HG03196 (cell line): ENCODE measurements around the gene ITPKC.
A peak's percentile ranks its signal among the peaks of the same experiment; 100 is the strongest.
"Not testable (repeated sequence)": the region's sequence is repeated elsewhere in the genome, so short reads cannot be mapped to it uniquely, and the experiment has no call there.

Experiments used
- ATAC-seq: cut with Tn5 transposase; IDR thresholded peaks from one replicate; pipeline ENCODE4 v1.9.1; 2021; ENCODE audit not compliant: unreplicated experiment

Gene ITPKC

GRCh38 chr19:40714441-40715299 lies 2.2 kb upstream of the ITPKC start:
- ATAC-seq, result peak; percentile 51

GRCh38 chr19:40716031-40716481 lies 856 bp upstream of the ITPKC start:
- no peak for ATAC-seq

- no peak for ATAC-seq
Measured at GRCh38 chr19:40717325-40717879, 490 bp downstream of the ITPKC start.

- no peak for ATAC-seq
Measured at GRCh38 chr19:40717880-40718773, 1.2 kb downstream of the ITPKC start.

- no peak for ATAC-seq
Measured at GRCh38 chr19:40718774-40719391, 2.0 kb downstream of the ITPKC start.

- no peak for ATAC-seq
Measured at GRCh38 chr19:40719414-40719894, 2.5 kb downstream of the ITPKC start.

- no peak for ATAC-seq
Measured at GRCh38 chr19:40721140-40721486, 4.2 kb downstream of the ITPKC start.

- ATAC-seq, result no peak
Measured at GRCh38 chr19:40721936-40722661, 5.2 kb downstream of the ITPKC start.

GRCh38 chr19:40723661-40724254 lies 6.8 kb downstream of the ITPKC start:
- ATAC-seq, result no peak

GRCh38 chr19:40724315-40724714 lies 7.4 kb downstream of the ITPKC start:
- no peak for ATAC-seq

GRCh38 chr19:40724855-40725254 lies 7.9 kb downstream of the ITPKC start:
- no peak for ATAC-seq

- no peak for ATAC-seq
Measured at GRCh38 chr19:40726279-40726678, 9.4 kb downstream of the ITPKC start.

GRCh38 chr19:40730065-40730464 lies 13.2 kb downstream of the ITPKC start:
- not testable (repeated sequence) for ATAC-seq

GRCh38 chr19:40732304-40732703 lies 15.4 kb downstream of the ITPKC start:
- ATAC-seq, result not testable (repeated sequence)

GRCh38 chr19:40733149-40733548 lies 16.2 kb downstream of the ITPKC start:
- no peak for ATAC-seq

- no peak for ATAC-seq
Measured at GRCh38 chr19:40735013-40735771, 18.3 kb downstream of the ITPKC start.

- ATAC-seq, result no peak
Measured at GRCh38 chr19:40736661-40737060, 19.7 kb downstream of the ITPKC start.

GRCh38 chr19:40737102-40737644 lies 20.3 kb downstream of the ITPKC start:
- ATAC-seq, result no peak
